ENCODE measurements around the gene RRP7A. TPM values are rescaled to one million over a fixed set of nuclear protein-coding genes. Genes with fewer than 3 reads are reported as not detected.
"Not testable (repeated sequence)": the region's sequence is repeated elsewhere in the genome, so short reads cannot be mapped to it uniquely, and the experiment has no call there.

The RRP7A gene
- total RNA-seq, 1 experiment from 2014 or later, result 101 TPM

GRCh38 chr22:42509548-42509947 is 10.0 kb downstream of the RRP7A start:
- Histone ChIP-seq H3K18ac (ENCODE audit: insufficient read length, low read depth, low read length) (no peak overlapping the region), H3K4me2 (ENCODE audit: insufficient read depth, insufficient read length, low read length) (no peak overlapping the region), H2BK120ac (ENCODE audit: low read depth, low read length, poor library complexity, severe bottlenecking) (no peak overlapping the region), H4K20me1 (ENCODE audit: control insufficient read depth, insufficient read depth, insufficient read length) (no peaks in the 10 kb centered on the region), H3K14ac (ENCODE audit: insufficient read depth, low read length) (no peak overlapping the region), H4K91ac (ENCODE audit: insufficient read length, low read depth, low read length) (no peak overlapping the region), H3K27me3 (ENCODE audit: insufficient read depth, low read length) (no peaks in the 10 kb centered on the region), H2AFZ (ENCODE audit: low read length) (no peak overlapping the region), H4K8ac (replicated peaks; ENCODE audit: insufficient read length, low read depth, low read length) (no peak overlapping the region), H2BK15ac (ENCODE audit: low read depth, low read length) (no peak overlapping the region), H3K79me2 (ENCODE audit: insufficient read depth, low read length) (no peaks in the 10 kb centered on the region), H3K4me1 (ENCODE audit: insufficient read depth, low read length) (no peaks in the 10 kb centered on the region; the same call in 1 of the 2 replicates), H2BK12ac (ENCODE audit: insufficient read length, low read depth, low read length) (no peak overlapping the region), H3K56ac (ENCODE audit: insufficient read length, low read depth, low read length) (no peak overlapping the region), H4K5ac (ENCODE audit: insufficient read length, low read depth, low read length) (no peak overlapping the region), H3K9ac (ENCODE audit: extremely low read depth, insufficient read length, low read length) (no peak overlapping the region), H3K23ac (ENCODE audit: insufficient read length, low read depth, low read length) (no peak overlapping the region), H3T11ph (ENCODE audit: low read length) (no peak overlapping the region), H3K9me3 (ENCODE audit: control insufficient read depth, low read depth, low read length) (no peaks in the 10 kb centered on the region), H2BK20ac (ENCODE audit: low read depth, low read length, poor library complexity, severe bottlenecking) (no peak overlapping the region), H3K4ac (ENCODE audit: low read depth, low read length) (no peak overlapping the region), H3K79me1 (ENCODE audit: insufficient read depth, low read depth, low read length, poor library complexity, severe bottlenecking) (no peaks in the 10 kb centered on the region), H2AK5ac (ENCODE audit: insufficient read length, low read length) (no peak overlapping the region), H3K23me2 (ENCODE audit: insufficient read length, low read depth, low read length, poor library complexity, severe bottlenecking) (no peaks in the 10 kb centered on the region), H3K27ac (ENCODE audit: insufficient read length, low read depth, low read length) (no peak overlapping the region), H2BK5ac (ENCODE audit: insufficient read length, low read length) (no peak overlapping the region)
- Mint-ChIP-seq H3K4me3 (no peak overlapping the region), H3K4me1 (peaks cover 17 to 31% of the 10 kb centered on the region in 2 experiments), H3K9me3 (no peaks in the 10 kb centered on the region), H3K36me3 (ENCODE audit: insufficient read depth in 1 of 3, low read depth in 3 of 3) (peaks cover 13 to 37% (median 23%) of the 10 kb centered on the region in 3 experiments), H3K27ac (peak overlapping the region in 2 of 3 experiments; percentile 44 to 84; a peak in 2 of 7 replicates), H3K27me3 (ENCODE audit: low read depth) (no peaks in the 10 kb centered on the region; the same call in 1 of the 2 replicates)
- DNase-seq, result no peak
- WGBS (ENCODE audit: extremely low coverage, insufficient read length, low lambda C conversion rate), result no CpG with 5 or more reads among the region's 15 CpGs
- TF ChIP-seq, protein P1, sequence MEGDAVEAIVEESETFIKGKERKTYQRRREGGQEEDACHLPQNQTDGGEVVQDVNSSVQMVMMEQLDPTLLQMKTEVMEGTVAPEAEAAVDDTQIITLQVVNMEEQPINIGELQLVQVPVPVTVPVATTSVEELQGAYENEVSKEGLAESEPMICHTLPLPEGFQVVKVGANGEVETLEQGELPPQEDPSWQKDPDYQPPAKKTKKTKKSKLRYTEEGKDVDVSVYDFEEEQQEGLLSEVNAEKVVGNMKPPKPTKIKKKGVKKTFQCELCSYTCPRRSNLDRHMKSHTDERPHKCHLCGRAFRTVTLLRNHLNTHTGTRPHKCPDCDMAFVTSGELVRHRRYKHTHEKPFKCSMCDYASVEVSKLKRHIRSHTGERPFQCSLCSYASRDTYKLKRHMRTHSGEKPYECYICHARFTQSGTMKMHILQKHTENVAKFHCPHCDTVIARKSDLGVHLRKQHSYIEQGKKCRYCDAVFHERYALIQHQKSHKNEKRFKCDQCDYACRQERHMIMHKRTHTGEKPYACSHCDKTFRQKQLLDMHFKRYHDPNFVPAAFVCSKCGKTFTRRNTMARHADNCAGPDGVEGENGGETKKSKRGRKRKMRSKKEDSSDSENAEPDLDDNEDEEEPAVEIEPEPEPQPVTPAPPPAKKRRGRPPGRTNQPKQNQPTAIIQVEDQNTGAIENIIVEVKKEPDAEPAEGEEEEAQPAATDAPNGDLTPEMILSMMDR (conservative IDR thresholded peaks at IDR 0.05), result no peak

DNA sequence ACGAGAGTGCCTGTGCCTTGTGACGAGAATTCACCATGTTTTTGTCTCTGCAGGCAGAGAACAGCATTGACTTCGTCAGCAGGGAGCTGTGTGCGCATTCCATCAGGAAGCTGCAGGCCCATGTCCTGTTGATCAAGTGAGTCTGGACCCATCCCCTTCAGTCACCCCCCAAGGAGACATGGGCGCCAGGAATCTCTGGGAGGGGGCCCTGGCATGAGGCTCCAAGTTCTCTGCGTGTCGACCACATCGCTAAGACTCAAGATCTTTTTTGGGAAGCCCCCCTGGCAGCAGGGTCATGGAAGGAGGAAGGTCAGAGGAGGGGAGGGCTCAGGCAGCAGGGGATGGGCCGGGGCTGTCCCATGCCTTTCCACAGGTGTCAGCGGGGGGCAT is 10.6 kb downstream of the RRP7A start:
- no CpG with 5 or more reads among the region's 10 CpGs for WGBS (ENCODE audit: extremely low coverage, insufficient read length, low lambda C conversion rate)
- H3K4me3 Mint-ChIP-seq, result peak overlapping the region in 1 of 2 experiments; percentile 54; a peak in 2 of 5 replicates

More for the DNA sequence above, 10.6 kb downstream of the RRP7A start:
- not testable (repeated sequence) for H2BK5ac ChIP-seq (ENCODE audit: insufficient read length, low read length); H3K27me3 Mint-ChIP-seq (ENCODE audit: low read depth); H2AFZ ChIP-seq (ENCODE audit: low read length); H2BK20ac ChIP-seq (ENCODE audit: low read depth, low read length, poor library complexity, severe bottlenecking); H2AK5ac ChIP-seq (ENCODE audit: insufficient read length, low read length); H3K23ac ChIP-seq (ENCODE audit: insufficient read length, low read depth, low read length); H3K18ac ChIP-seq (ENCODE audit: insufficient read length, low read depth, low read length); H3K9me3 ChIP-seq (ENCODE audit: control insufficient read depth, low read depth, low read length); H4K91ac ChIP-seq (ENCODE audit: insufficient read length, low read depth, low read length); H3K14ac ChIP-seq (ENCODE audit: insufficient read depth, low read length); H3K9me3 Mint-ChIP-seq; H3K27ac ChIP-seq (ENCODE audit: insufficient read length, low read depth, low read length); H3K79me1 ChIP-seq (ENCODE audit: insufficient read depth, low read depth, low read length, poor library complexity, severe bottlenecking); H3K4ac ChIP-seq (ENCODE audit: low read depth, low read length); H3K79me2 ChIP-seq (ENCODE audit: insufficient read depth, low read length); H3K56ac ChIP-seq (ENCODE audit: insufficient read length, low read depth, low read length); H4K20me1 ChIP-seq (ENCODE audit: control insufficient read depth, insufficient read depth, insufficient read length); H3K23me2 ChIP-seq (ENCODE audit: insufficient read length, low read depth, low read length, poor library complexity, severe bottlenecking); H3K9ac ChIP-seq (ENCODE audit: extremely low read depth, insufficient read length, low read length); H4K8ac ChIP-seq (replicated peaks; ENCODE audit: insufficient read length, low read depth, low read length); H2BK15ac ChIP-seq (ENCODE audit: low read depth, low read length); H3K4me1 ChIP-seq (ENCODE audit: insufficient read depth, low read length); H4K5ac ChIP-seq (ENCODE audit: insufficient read length, low read depth, low read length); H2BK120ac ChIP-seq (ENCODE audit: low read depth, low read length, poor library complexity, severe bottlenecking); H3T11ph ChIP-seq (ENCODE audit: low read length); H3K27me3 ChIP-seq (ENCODE audit: insufficient read depth, low read length); H3K4me2 ChIP-seq (ENCODE audit: insufficient read depth, insufficient read length, low read length); H2BK12ac ChIP-seq (ENCODE audit: insufficient read length, low read depth, low read length); DNase-seq
- Mint-ChIP-seq H3K4me1 (peaks cover 17 to 28% of the 10 kb centered on the region in 2 experiments), H3K36me3 (ENCODE audit: insufficient read depth in 1 of 3, low read depth in 3 of 3) (peaks cover 10 to 33% (median 19%) of the 10 kb centered on the region in 3 experiments), H3K27ac (peak overlapping the region in 2 of 3 experiments; percentile 53 to 96; a peak in 2 of 7 replicates)

Measured in H9 (cell line).